Hepatocyte (in vitro differentiated cells): ENCODE results near the gene ZNF438.

Source experiments
- EZH2 ChIP-seq: fragments of 200-600 bp; sonication (generic); IDR thresholded peaks from 2 replicates; pipeline ENCODE4 v1.6.1; 2016; ENCODE audit warnings: antibody characterized with exemption, mild to moderate bottlenecking, borderline replicate concordance
- TF ChIP-seq, protein P1 (sequence below): fragments of 200-600 bp; sonication (generic); IDR thresholded peaks from 2 replicates; pipeline ENCODE4 v1.5.1; 2016; ENCODE audit warnings: antibody characterized with exemption, mild to moderate bottlenecking; ENCODE audit not compliant: poor library complexity

DNA sequence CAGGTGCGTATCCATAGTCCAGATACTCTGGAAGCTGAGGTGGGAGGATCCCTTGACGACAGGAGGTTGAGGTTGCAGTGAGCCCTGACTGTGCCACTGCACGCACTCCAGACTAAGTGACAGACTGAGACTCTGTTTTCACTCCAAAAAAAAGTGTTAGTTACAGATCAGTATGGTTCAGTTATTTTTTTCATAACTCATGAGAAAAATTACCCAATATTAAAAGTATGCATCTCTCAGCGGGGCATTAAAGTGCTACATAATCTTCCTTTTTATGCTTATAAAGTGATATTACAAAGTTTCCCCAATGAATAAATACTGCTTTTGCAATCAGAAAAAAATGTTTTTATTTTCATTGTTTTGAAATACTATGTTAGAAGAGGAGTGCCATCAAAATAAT lies 147.9 kb downstream of the ZNF438 start:
- TF ChIP-seq EZH2 = no peak
- TF ChIP-seq, protein P1, sequence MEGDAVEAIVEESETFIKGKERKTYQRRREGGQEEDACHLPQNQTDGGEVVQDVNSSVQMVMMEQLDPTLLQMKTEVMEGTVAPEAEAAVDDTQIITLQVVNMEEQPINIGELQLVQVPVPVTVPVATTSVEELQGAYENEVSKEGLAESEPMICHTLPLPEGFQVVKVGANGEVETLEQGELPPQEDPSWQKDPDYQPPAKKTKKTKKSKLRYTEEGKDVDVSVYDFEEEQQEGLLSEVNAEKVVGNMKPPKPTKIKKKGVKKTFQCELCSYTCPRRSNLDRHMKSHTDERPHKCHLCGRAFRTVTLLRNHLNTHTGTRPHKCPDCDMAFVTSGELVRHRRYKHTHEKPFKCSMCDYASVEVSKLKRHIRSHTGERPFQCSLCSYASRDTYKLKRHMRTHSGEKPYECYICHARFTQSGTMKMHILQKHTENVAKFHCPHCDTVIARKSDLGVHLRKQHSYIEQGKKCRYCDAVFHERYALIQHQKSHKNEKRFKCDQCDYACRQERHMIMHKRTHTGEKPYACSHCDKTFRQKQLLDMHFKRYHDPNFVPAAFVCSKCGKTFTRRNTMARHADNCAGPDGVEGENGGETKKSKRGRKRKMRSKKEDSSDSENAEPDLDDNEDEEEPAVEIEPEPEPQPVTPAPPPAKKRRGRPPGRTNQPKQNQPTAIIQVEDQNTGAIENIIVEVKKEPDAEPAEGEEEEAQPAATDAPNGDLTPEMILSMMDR = no peak
